HepG2 (cell line): ENCODE data around the gene VEZF1. TPM values are rescaled to one million over a fixed set of nuclear protein-coding genes. Genes with fewer than 3 reads are reported as not detected.

ENCODE experiments used
- DBP ChIP-seq: sonication (generic); formaldehyde crosslinking; IDR thresholded peaks from 2 replicates; pipeline ENCODE4 v1.4.0; 2020; ENCODE audit warnings: missing genetic modification reagents; ENCODE audit errors: not compliant biosample characterization
- FOXA1 ChIP-seq, 2 experiments: fragments of 450-650 bp in 1 of 2; sonication (generic) in 1 of 2; formaldehyde crosslinking in 1 of 2; IDR thresholded peaks; 2 replicates each; pipeline versions ENCODE4 v1.4.0 to v1.6.1; 2016 to 2020; ENCODE audit warnings: missing genetic modification reagents in 1 of 2
- GABPA ChIP-seq, 2 experiments: IDR thresholded peaks; 2 replicates each; pipeline ENCODE4 v1.6.1; 2011 to 2016; ENCODE audit warnings: low read depth in 2 of 2, low read length in 1 of 2, missing biosample characterization in 1 of 2, missing genetic modification characterization in 1 of 2
- HMG20A ChIP-seq: IDR thresholded peaks from 2 replicates; pipeline ENCODE4 v1.6.1; 2016; ENCODE audit warnings: borderline replicate concordance
- KLF9 ChIP-seq: IDR thresholded peaks from 2 replicates; pipeline ENCODE4 v1.6.1; 2016; ENCODE audit warnings: low read depth
- RAD51 ChIP-seq: fragments of 450-650 bp; IDR thresholded peaks from 2 replicates; pipeline ENCODE4 v1.6.1; 2016; ENCODE audit warnings: borderline replicate concordance
- SIN3A ChIP-seq: IDR thresholded peaks from 2 replicates; pipeline ENCODE4 v1.6.1; 2011; ENCODE audit warnings: low read depth, mild to moderate bottlenecking, control low read depth, low read length, borderline replicate concordance
- SIX1 ChIP-seq: sonication (generic); formaldehyde crosslinking; IDR thresholded peaks from 2 replicates; pipeline ENCODE4 v1.4.0; 2020; ENCODE audit warnings: missing genetic modification reagents, borderline replicate concordance
- TGIF2 ChIP-seq: IDR thresholded peaks from 2 replicates; pipeline ENCODE4 v1.6.1; 2016; ENCODE audit warnings: control low read depth, missing compliant biosample characterization
- ZBTB20 ChIP-seq: sonication (generic); formaldehyde crosslinking; IDR thresholded peaks from 2 replicates; pipeline ENCODE4 v1.8.1; 2023; ENCODE audit warnings: missing genetic modification reagents, low read depth, mild to moderate bottlenecking, borderline replicate concordance
- ZBTB25 ChIP-seq: IDR thresholded peaks from 2 replicates; pipeline ENCODE4 v1.6.1; 2018; ENCODE audit warnings: missing genetic modification reagents
- ZBTB7A ChIP-seq: sonication (generic); formaldehyde crosslinking; IDR thresholded peaks from 2 replicates; pipeline ENCODE4 v1.8.0; 2022; ENCODE audit warnings: mild to moderate bottlenecking, missing genetic modification reagents
- ZHX2 ChIP-seq, 2 experiments: sonication (generic) in 1 of 2; formaldehyde crosslinking in 1 of 2; IDR thresholded peaks; 2 replicates each; pipeline versions ENCODE4 v1.6.1 to v1.9.0; 2014 to 2022; ENCODE audit warnings: antibody characterized with exemption in 1 of 2, borderline replicate concordance in 1 of 2, inconsistent platforms in 1 of 2, low read depth in 1 of 2, missing genetic modification reagents in 1 of 2
- ZMAT5 ChIP-seq: sonication (generic); formaldehyde crosslinking; IDR thresholded peaks from 2 replicates; pipeline ENCODE4 v1.5.0; 2020; ENCODE audit warnings: mild to moderate bottlenecking, low read depth, missing genetic modification reagents, borderline replicate concordance
- ZMYM4 ChIP-seq: sonication (generic); formaldehyde crosslinking; IDR thresholded peaks from 2 replicates; pipeline ENCODE4 v1.8.1; 2023; ENCODE audit warnings: mild to moderate bottlenecking, missing genetic modification reagents
- ZNF276 ChIP-seq: sonication (generic); formaldehyde crosslinking; IDR thresholded peaks from 2 replicates; pipeline ENCODE4 v1.4.0; 2020; ENCODE audit warnings: mild to moderate bottlenecking, low read depth, missing genetic modification reagents
- ZNF296 ChIP-seq: sonication (generic); formaldehyde crosslinking; conservative IDR thresholded peaks from 2 replicates; pipeline ENCODE4 v1.5.0; 2020; ENCODE audit warnings: mild to moderate bottlenecking, missing genetic modification reagents
- polyA plus RNA-seq, 8 experiments: library from polyadenylated mRNA; depleted of rRNA in 3 of 8; stranded (reverse) in 7 of 8; unstranded in 1 of 8; fragments of >200 nt; fragmentation: Illumina TruSeq in 4 of 8; extraction: Trizol in 4 of 8; gene quantifications; 2 replicates each; pipeline versions ENCODE4 v1.2.1 to v1.2.3, GENCODE V29; 2011 to 2016; ENCODE audit warnings: low read depth in 4 of 8, missing spikeins in 1 of 8, mixed read lengths in 1 of 8; ENCODE audit not compliant: insufficient read depth in 1 of 8
- total RNA-seq, 5 experiments: library from RNA; depleted of rRNA; stranded (reverse); fragments of >200 nt; fragmentation: Illumina TruSeq; extraction: Trizol; gene quantifications; 2 replicates each; pipeline ENCODE4 v1.2.3, GENCODE V29; 2016; ENCODE audit warnings: low read depth in 1 of 5

VEZF1 gene
- total and polyA plus RNA-seq, 2 of the 13 experiments (the other 11 are each of a cell fraction or from before 2014, with no cell fraction given) = 45.9 to 49.7 TPM

- no peak for TF ChIP-seq ZHX2 (IDR thresholded peaks at IDR 0.05; ENCODE audit: low read depth)
- TF ChIP-seq ZHX2 (CRISPR knock-in tag; IDR thresholded peaks at IDR 0.05; ENCODE audit: borderline replicate concordance) = no peak
- no peak for TF ChIP-seq ZBTB20
- TF ChIP-seq ZBTB25 (CRISPR knock-in tag) = 0 out of 2 replicates have a peak, but pooled peaks have one; percentile 18
- TF ChIP-seq HMG20A (CRISPR knock-in tag) = no peak
- TF ChIP-seq ZBTB7A (CRISPR knock-in tag) = no peak
- no peak for TF ChIP-seq ZNF276 (CRISPR knock-in tag)
- TF ChIP-seq ZMAT5 (CRISPR knock-in tag) = no peak
- TF ChIP-seq ZNF296 (CRISPR knock-in tag) = no peak
- TF ChIP-seq GABPA (IDR thresholded peaks at IDR 0.05; ENCODE audit: low read depth, low read length) = no peak
- no peak for TF ChIP-seq GABPA (CRISPR knock-in tag; IDR thresholded peaks at IDR 0.05; ENCODE audit: low read depth)
- 0 out of 2 replicates have a peak, but pooled peaks have one; percentile 3 for TF ChIP-seq SIN3A
- no peak for TF ChIP-seq DBP (CRISPR knock-in tag)
- TF ChIP-seq RAD51 = no peak
- TF ChIP-seq SIX1 = peak; percentile 32; the same call in 1 of the 2 replicates
- 0 out of 2 replicates have a peak, but pooled peaks have one; percentile 11 for TF ChIP-seq TGIF2 (CRISPR knock-in tag)
- no peak for TF ChIP-seq FOXA1 (IDR thresholded peaks at IDR 0.05)
- peak; percentile 34; the same call in 1 of the 2 replicates for TF ChIP-seq FOXA1 (CRISPR knock-in tag; IDR thresholded peaks at IDR 0.05)
- no peak for TF ChIP-seq ZMYM4
- TF ChIP-seq KLF9 (CRISPR knock-in tag) = 0 out of 2 replicates have a peak, but pooled peaks have one; percentile 51
Measured at GRCh38 chr17:58005728-58006559, 17.9 kb upstream of the VEZF1 start (continued).
